HepG2 (cell line): ENCODE measurements around the gene CCNI2. TPM values are rescaled to one million over a fixed set of nuclear protein-coding genes. Genes with fewer than 3 reads are reported as not detected.

ENCODE experiments used
- ATAC-seq: fragments of 200-7000 bp; cut with Tn5 transposase; 3 replicates; pipeline ENCODE4 v1.9.1; 2020; ENCODE audit warnings: mild to moderate bottlenecking, moderate library complexity
- BruUV-seq: library from RNA; stranded (reverse); fragments of 400-500 nt; replicated peaks from 2 replicates; lab custom pipeline; 2021; lab: Mats Ljungman, UMichigan
- CTCF ChIA-PET: fragments of 300-600 bp; formaldehyde crosslinking; extraction: SDS; loops from one replicate; lab custom pipeline; 2021; ENCODE audit warnings: low total read pairs, inconsistent platforms, low intra/inter-chr PET ratio; lab: Yijun Ruan, JAX
- POLR2A ChIA-PET: fragments of 350-600 bp; sonication (Branson Sonifier 250); formaldehyde crosslinking; loops from one replicate; lab custom pipeline; 2020; ENCODE audit warnings: antibody characterized with exemption, inconsistent platforms; lab: Yijun Ruan, JAX
- DNase-seq: peaks from one replicate; pipeline ENCODE4 v3.0.0-alpha.2; 2015; ENCODE audit warnings: low spot score
- FAIRE-seq: peaks from 3 replicates; lab custom pipeline; 2011; peaks lifted over from hg19 to GRCh38; lab: Jason Lieb, UNC
- H2AFZ ChIP-seq: one replicate; pipeline ENCODE4 v1.6.1; 2011; ENCODE audit warnings: low read length, inconsistent platforms
- H3K27ac ChIP-seq: fragments of 300-600 bp; 3 replicates; pipeline ENCODE4 v1.8.0; 2011; ENCODE audit warnings: mixed run types, mild to moderate bottlenecking, mixed read lengths, low read length, inconsistent platforms; ENCODE audit not compliant: insufficient read depth; ENCODE audit errors: extremely low read length
- H3K27me3 ChIP-seq, 2 experiments: fragments of 200-600 bp in 1 of 2; 2 replicates in 1 of 2; 3 replicates in 1 of 2; pipeline versions ENCODE4 v1.6.0 to v1.8.0; 2011; ENCODE audit warnings: low read length in 2 of 2, mild to moderate bottlenecking in 2 of 2, moderate library complexity in 2 of 2, inconsistent platforms in 1 of 2; ENCODE audit not compliant: insufficient read depth in 2 of 2, control insufficient read depth in 1 of 2
- H3K36me3 ChIP-seq, 2 experiments: fragments of 200-600 bp in 1 of 2; replicated peaks in 1 of 2; 2 replicates in 1 of 2; 3 replicates in 1 of 2; pipeline versions ENCODE4 v1.5.1 to v1.8.0; 2011; ENCODE audit warnings: low read length in 2 of 2, inconsistent platforms in 1 of 2; ENCODE audit not compliant: insufficient read depth in 2 of 2, control insufficient read depth in 1 of 2
- H3K4me1 ChIP-seq: 2 replicates; pipeline ENCODE4 v1.5.1; 2012; ENCODE audit warnings: low read length, inconsistent platforms; ENCODE audit not compliant: insufficient read depth
- H3K4me2 ChIP-seq: 2 replicates; pipeline ENCODE4 v1.6.0; 2011; ENCODE audit warnings: low read depth, low read length, inconsistent platforms
- H3K4me3 ChIP-seq, 3 experiments: fragments of 200-600 bp in 1 of 3; sonication (generic), shearing (Covaris generic) in 1 of 3; replicated peaks in 1 of 3; 2 replicates each; pipeline ENCODE4 v1.5.1; 2011 to 2016; ENCODE audit warnings: low read length in 3 of 3, inconsistent platforms in 2 of 3, low read depth in 2 of 3, mild to moderate bottlenecking in 2 of 3, control low read depth in 1 of 3, mixed read lengths in 1 of 3; ENCODE audit not compliant: insufficient read depth in 1 of 3
- H3K79me2 ChIP-seq: one replicate; pipeline ENCODE4 v1.6.1; 2011; ENCODE audit warnings: low read length, inconsistent platforms; ENCODE audit not compliant: insufficient read depth
- H3K9ac ChIP-seq: 2 replicates; pipeline ENCODE4 v1.6.0; 2011; ENCODE audit warnings: mild to moderate bottlenecking, low read depth, low read length, inconsistent platforms; ENCODE audit not compliant: insufficient read depth
- H3K9me3 ChIP-seq: 2 replicates; pipeline ENCODE4 v1.5.1; 2012; ENCODE audit warnings: mild to moderate bottlenecking, low read length
- H4K20me1 ChIP-seq: 2 replicates; pipeline ENCODE4 v1.6.0; 2011; ENCODE audit warnings: inconsistent platforms, mild to moderate bottlenecking, low read length, moderate library complexity; ENCODE audit not compliant: insufficient read depth
- BORCS8-MEF2B ChIP-seq: sonication (generic); formaldehyde crosslinking; IDR thresholded peaks from 2 replicates; pipeline ENCODE4 v1.8.0; 2022; ENCODE audit warnings: mild to moderate bottlenecking, missing genetic modification reagents
- CENPX ChIP-seq: sonication (generic); formaldehyde crosslinking; IDR thresholded peaks from 2 replicates; pipeline ENCODE4 v1.9.0; 2021; ENCODE audit warnings: mild to moderate bottlenecking, missing genetic modification reagents, moderate library complexity
- GTF2F1 ChIP-seq: fragments of 150-350 bp; IDR thresholded peaks from 2 replicates; pipeline ENCODE4 v1.6.1; 2014; ENCODE audit warnings: low read length
- HNRNPL ChIP-seq: fragments of 200-400 bp; formaldehyde crosslinking; IDR thresholded peaks from 2 replicates; pipeline ENCODE4 v1.6.1; 2017; ENCODE audit warnings: mild to moderate bottlenecking, low read depth, low read length
- ISL2 ChIP-seq: sonication (generic); formaldehyde crosslinking; IDR thresholded peaks from 2 replicates; pipeline ENCODE4 v1.5.0; 2020; ENCODE audit warnings: missing genetic modification reagents
- MAZ ChIP-seq, 2 experiments: sonication (generic) in 1 of 2; formaldehyde crosslinking in 1 of 2; IDR thresholded peaks; 2 replicates each; pipeline versions ENCODE4 v1.5.0 to v1.6.1; 2012 to 2020; ENCODE audit warnings: low read depth in 2 of 2, mild to moderate bottlenecking in 2 of 2, borderline replicate concordance in 1 of 2, improper control_type of control experiment in 1 of 2, low read length in 1 of 2, missing genetic modification reagents in 1 of 2, moderate library complexity in 1 of 2
- NKX3-1 ChIP-seq: sonication (generic); formaldehyde crosslinking; IDR thresholded peaks from 2 replicates; pipeline ENCODE4 v1.5.0; 2020; ENCODE audit warnings: missing genetic modification reagents
- TCF7L2 ChIP-seq: IDR thresholded peaks from 2 replicates; pipeline ENCODE4 v1.6.1; 2011; ENCODE audit warnings: mild to moderate bottlenecking, low read depth, low read length, moderate library complexity
- U2AF1 ChIP-seq: fragments of 200-400 bp; formaldehyde crosslinking; optimal IDR thresholded peaks from 2 replicates; pipeline ENCODE3; 2017; ENCODE audit warnings: mild to moderate bottlenecking, low read depth, low read length
- ZNF326 ChIP-seq: sonication (generic); formaldehyde crosslinking; IDR thresholded peaks from 2 replicates; pipeline ENCODE4 v1.4.0; 2020; ENCODE audit warnings: missing genetic modification reagents, borderline replicate concordance
- ZNF496 ChIP-seq: sonication (generic); formaldehyde crosslinking; IDR thresholded peaks from 2 replicates; pipeline ENCODE4 v1.8.1; 2023; ENCODE audit warnings: mild to moderate bottlenecking, moderate library complexity, missing genetic modification reagents; ENCODE audit not compliant: insufficient replicate concordance
- WGBS: methylation state at CpG from one replicate; pipeline ENCODE4 v1.1.6; 2017; ENCODE audit warnings: low lambda C conversion rate; 5-methylcytosine and 5-hydroxymethylcytosine counted together
- in situ Hi-C: cut with HindIII; loops from 2 replicates; pipeline ENCODE4 v1.10.0; 2017; ENCODE audit warnings: low pct_unique_long_range_greater_than_20kb; ENCODE audit not compliant: extremely low pct_ligation_motif_present
- intact Hi-C: fragments of 100-400 bp; cut with micrococcal nuclease; formaldehyde crosslinking; loops from one replicate; pipeline ENCODE4 v1.10.0; 2022; ENCODE audit not compliant: unreplicated experiment
- polyA plus RNA-seq, 8 experiments: library from polyadenylated mRNA; depleted of rRNA in 3 of 8; stranded (reverse) in 7 of 8; unstranded in 1 of 8; fragments of >200 nt; fragmentation: Illumina TruSeq in 4 of 8; extraction: Trizol in 4 of 8; gene quantifications; 2 replicates each; pipeline versions ENCODE4 v1.2.1 to v1.2.3, GENCODE V29; 2011 to 2016; ENCODE audit warnings: low read depth in 4 of 8, missing spikeins in 1 of 8, mixed read lengths in 1 of 8; ENCODE audit not compliant: insufficient read depth in 1 of 8
- total RNA-seq, 5 experiments: library from RNA; depleted of rRNA; stranded (reverse); fragments of >200 nt; fragmentation: Illumina TruSeq; extraction: Trizol; gene quantifications; 2 replicates each; pipeline ENCODE4 v1.2.3, GENCODE V29; 2016; ENCODE audit warnings: low read depth in 1 of 5
- TF ChIP-seq, protein P1 (sequence below): conservative IDR thresholded peaks from 2 replicates; pipeline ENCODE4 v1.6.1; 2018; ENCODE audit warnings: missing genetic modification reagents
- TF ChIP-seq, protein P2 (sequence below): sonication (generic); formaldehyde crosslinking; IDR thresholded peaks from 2 replicates; pipeline ENCODE4 v1.8.0; 2022; ENCODE audit warnings: mild to moderate bottlenecking, missing genetic modification reagents
- TF ChIP-seq, protein P3 (sequence below): IDR thresholded peaks from 2 replicates; pipeline ENCODE4 v1.6.1; 2012; ENCODE audit warnings: inconsistent platforms

Gene CCNI2
- total and polyA plus RNA-seq, 2 of the 13 experiments (the other 11 are each of a cell fraction or from before 2014, with no cell fraction given), result not detected

DNA sequence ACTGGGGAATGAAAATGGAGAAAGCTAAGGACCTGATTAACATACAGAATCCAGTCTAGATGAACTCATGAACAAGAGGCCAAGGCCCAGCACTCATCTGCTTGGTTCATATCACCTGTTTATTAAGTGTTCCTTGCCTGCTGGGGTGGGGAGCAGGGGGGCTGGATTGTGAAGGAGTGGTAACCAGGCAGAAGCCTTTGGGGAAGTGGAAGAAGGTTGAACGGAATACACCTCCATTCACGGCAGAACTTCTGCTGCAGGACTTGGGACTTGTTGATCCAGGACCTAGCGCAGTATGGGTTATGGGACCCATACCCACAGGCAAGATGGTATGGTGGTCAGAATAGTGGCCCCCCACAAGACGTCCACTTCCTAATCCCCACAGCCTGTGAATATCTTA is 38.6 kb downstream of the CCNI2 start:
- ChIA-PET POLR2A (interaction anchor here (1.5 kb wide), 1 partner anchor 21 kb away, joined by 8 read pairs; no protein-coding TSS in a partner anchor), CTCF (no interaction called here)
- intact Hi-C loops (no loop called here), in situ Hi-C loops (no loop called here)
- Histone ChIP-seq H3K27ac (no peak overlapping the region), H3K27me3 (no peaks in the 10 kb centered on the region), H3K36me3 (no peaks in the 10 kb centered on the region; a peak in 2 of 5 replicates), H3K9me3 (no peaks in the 10 kb centered on the region), H3K9ac (no peak overlapping the region), H3K4me2 (no peak overlapping the region), H2AFZ (no peak overlapping the region), H3K79me2 (no peaks in the 10 kb centered on the region), H4K20me1 (no peaks in the 10 kb centered on the region), H3K4me3 (no peak overlapping the region), H3K4me1 (0 out of 2 replicates have a peak, but pooled peaks cover 14% of the 10 kb centered on the region)
- no peak for FAIRE-seq
- no TSS peak for BruUV-seq
- DNase-seq, result no peak
- ATAC-seq, result no peak
- WGBS, result 95% methylated on average over 4 of the region's 4 CpGs
- TF ChIP-seq, protein P1, sequence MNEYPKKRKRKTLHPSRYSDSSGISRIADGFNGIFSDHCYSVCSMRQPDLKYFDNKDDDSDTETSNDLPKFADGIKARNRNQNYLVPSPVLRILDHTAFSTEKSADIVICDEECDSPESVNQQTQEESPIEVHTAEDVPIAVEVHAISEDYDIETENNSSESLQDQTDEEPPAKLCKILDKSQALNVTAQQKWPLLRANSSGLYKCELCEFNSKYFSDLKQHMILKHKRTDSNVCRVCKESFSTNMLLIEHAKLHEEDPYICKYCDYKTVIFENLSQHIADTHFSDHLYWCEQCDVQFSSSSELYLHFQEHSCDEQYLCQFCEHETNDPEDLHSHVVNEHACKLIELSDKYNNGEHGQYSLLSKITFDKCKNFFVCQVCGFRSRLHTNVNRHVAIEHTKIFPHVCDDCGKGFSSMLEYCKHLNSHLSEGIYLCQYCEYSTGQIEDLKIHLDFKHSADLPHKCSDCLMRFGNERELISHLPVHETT (CRISPR knock-in tag), result no peak

DNA sequence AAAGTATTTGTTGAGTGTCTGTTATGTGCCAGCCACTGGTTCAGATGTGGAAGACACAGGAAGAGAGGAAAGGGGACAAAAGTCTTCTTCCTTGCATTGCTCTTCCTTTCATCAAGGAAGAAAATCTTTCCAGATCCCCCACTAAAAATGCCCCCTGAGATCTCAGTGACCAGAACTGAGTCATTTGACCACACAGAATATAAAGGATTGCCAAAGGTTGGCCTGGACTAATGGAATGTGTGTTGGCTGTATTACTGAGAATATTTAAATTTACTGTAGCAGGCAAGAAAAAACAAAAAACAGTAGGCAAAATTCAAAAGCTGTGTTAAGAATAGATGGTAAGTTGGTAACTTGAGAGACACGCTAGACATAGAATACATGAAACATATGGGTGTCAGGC is 39.9 kb downstream of the CCNI2 start:
- 100% methylated on average over 1 of the region's 1 CpG for WGBS
- no peaks in the 10 kb centered on the region; a peak in 2 of 5 replicates for H3K36me3 ChIP-seq
- DNase-seq (no peak), ATAC-seq (no peak), FAIRE-seq (no peak)
- H3K27ac ChIP-seq, result no peak overlapping the region
- H3K79me2 ChIP-seq, result no peaks in the 10 kb centered on the region
- no peaks in the 10 kb centered on the region for H4K20me1 ChIP-seq
- TF ChIP-seq MAZ (IDR thresholded peaks at IDR 0.05; ENCODE audit: borderline replicate concordance, low read depth, low read length) (no peak), MAZ (CRISPR knock-in tag; IDR thresholded peaks at IDR 0.05; ENCODE audit: low read depth) (no peak), TCF7L2 (no peak), BORCS8-MEF2B (CRISPR knock-in tag) (no peak), HNRNPL (no peak), NKX3-1 (CRISPR knock-in tag) (no peak), ISL2 (CRISPR knock-in tag) (no peak), U2AF1 (no peak), CENPX (CRISPR knock-in tag) (no peak), GTF2F1 (no peak), ZNF326 (CRISPR knock-in tag) (no peak), ZNF496 (CRISPR knock-in tag) (no peak)
- TF ChIP-seq, protein P2, sequence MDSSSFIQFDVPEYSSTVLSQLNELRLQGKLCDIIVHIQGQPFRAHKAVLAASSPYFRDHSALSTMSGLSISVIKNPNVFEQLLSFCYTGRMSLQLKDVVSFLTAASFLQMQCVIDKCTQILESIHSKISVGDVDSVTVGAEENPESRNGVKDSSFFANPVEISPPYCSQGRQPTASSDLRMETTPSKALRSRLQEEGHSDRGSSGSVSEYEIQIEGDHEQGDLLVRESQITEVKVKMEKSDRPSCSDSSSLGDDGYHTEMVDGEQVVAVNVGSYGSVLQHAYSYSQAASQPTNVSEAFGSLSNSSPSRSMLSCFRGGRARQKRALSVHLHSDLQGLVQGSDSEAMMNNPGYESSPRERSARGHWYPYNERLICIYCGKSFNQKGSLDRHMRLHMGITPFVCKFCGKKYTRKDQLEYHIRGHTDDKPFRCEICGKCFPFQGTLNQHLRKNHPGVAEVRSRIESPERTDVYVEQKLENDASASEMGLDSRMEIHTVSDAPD (CRISPR knock-in tag), result no peak
- TF ChIP-seq, protein P3, sequence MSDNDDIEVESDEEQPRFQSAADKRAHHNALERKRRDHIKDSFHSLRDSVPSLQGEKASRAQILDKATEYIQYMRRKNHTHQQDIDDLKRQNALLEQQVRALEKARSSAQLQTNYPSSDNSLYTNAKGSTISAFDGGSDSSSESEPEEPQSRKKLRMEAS, result no peak
- ChIA-PET CTCF (no interaction called here), POLR2A (no interaction called here)
- no peaks in the 10 kb centered on the region for H3K27me3 ChIP-seq
- intact Hi-C loops (no loop called here), in situ Hi-C loops (no loop called here)
- no peak overlapping the region for H3K9ac ChIP-seq
- no peak overlapping the region for H2AFZ ChIP-seq
- H3K9me3 ChIP-seq, result no peaks in the 10 kb centered on the region
- no TSS peak for BruUV-seq
- no peak overlapping the region for H3K4me3 ChIP-seq
- H3K4me2 ChIP-seq, result no peak overlapping the region
- peaks cover 20% of the 10 kb centered on the region; the same call in 1 of the 2 replicates for H3K4me1 ChIP-seq
